RWPE1 (cell line): ENCODE measurements around the gene KIF5C.

Experiments
- CTCF ChIA-PET: fragments of 350-600 bp; sonication (Branson Sonifier 250); formaldehyde crosslinking; extraction: SDS; loops from one replicate; lab custom pipeline; 2021; lab: Yijun Ruan, JAX
- POLR2A ChIA-PET: fragments of 400-600 bp; formaldehyde crosslinking; extraction: SDS; loops from one replicate; lab custom pipeline; 2020; ENCODE audit warnings: antibody characterized with exemption; ENCODE audit not compliant: low non-redundant PET; lab: Yijun Ruan, JAX
- DNase-seq: peaks from one replicate; pipeline ENCODE4 v3.0.0; 2012; ENCODE audit warnings: low spot score
- H3K27ac ChIP-seq: fragments of 450-650 bp; 2 replicates; pipeline ENCODE4 v1.5.1; 2017
- CTCF ChIP-seq: fragments of 450-650 bp; conservative IDR thresholded peaks from 2 replicates; pipeline ENCODE4 v1.5.1; 2017; ENCODE audit warnings: low read depth, mild to moderate bottlenecking

The KIF5C gene

GRCh38 chr2:148994341-148994740, 119.3 kb downstream of the KIF5C start:
- no peak overlapping the region for H3K27ac ChIP-seq
- no peak for DNase-seq
- CTCF ChIA-PET: interaction anchor here (0.6 kb wide), 2 partner anchors 26 to 556 kb away, joined by 3 to 4 read pairs; no protein-coding TSS in a partner anchor
- TF ChIP-seq CTCF: no peak
- POLR2A ChIA-PET: no interaction called here

- ChIA-PET CTCF (no interaction called here), POLR2A (no interaction called here)
- H3K27ac ChIP-seq: no peak overlapping the region
- no peak for DNase-seq
- no peak for TF ChIP-seq CTCF
Measured at GRCh38 chr2:148996805-148997204, 121.8 kb downstream of the KIF5C start.

- no peak overlapping the region for H3K27ac ChIP-seq
- CTCF ChIA-PET: interaction anchor here (0.6 kb wide), 1 partner anchor 574 kb away, joined by 3 read pairs; no protein-coding TSS in a partner anchor
- POLR2A ChIA-PET: no interaction called here
- no peak for TF ChIP-seq CTCF
- DNase-seq: no peak
Measured at GRCh38 chr2:148998165-148998830, 123.3 kb downstream of the KIF5C start.

- ChIA-PET CTCF (no interaction called here), POLR2A (no interaction called here)
- H3K27ac ChIP-seq: no peak overlapping the region
- no peak for DNase-seq
- TF ChIP-seq CTCF: no peak
Measured at GRCh38 chr2:148998831-148999200, 123.8 kb downstream of the KIF5C start.

GRCh38 chr2:148999451-148999921, 124.5 kb downstream of the KIF5C start:
- no peak for DNase-seq
- ChIA-PET POLR2A (no interaction called here), CTCF (interaction anchor here (0.7 kb wide), 1 partner anchor 18 kb away, joined by 3 read pairs; no protein-coding TSS in a partner anchor)
- no peak for TF ChIP-seq CTCF
- H3K27ac ChIP-seq: no peak overlapping the region

GRCh38 chr2:149000158-149000938, 125.3 kb downstream of the KIF5C start:
- no peak for TF ChIP-seq CTCF
- DNase-seq: no peak
- no peak overlapping the region for H3K27ac ChIP-seq
- CTCF ChIA-PET: interaction anchor here (0.7 kb wide), 1 partner anchor 17 kb away, joined by 3 read pairs; no protein-coding TSS in a partner anchor
- POLR2A ChIA-PET: no interaction called here
